ENCODE results near the gene GPRASP3.
"Not testable (repeated sequence)": the region's sequence is repeated elsewhere in the genome, so short reads cannot be mapped to it uniquely, and the experiment has no call there.

GPRASP3 gene, protein sequence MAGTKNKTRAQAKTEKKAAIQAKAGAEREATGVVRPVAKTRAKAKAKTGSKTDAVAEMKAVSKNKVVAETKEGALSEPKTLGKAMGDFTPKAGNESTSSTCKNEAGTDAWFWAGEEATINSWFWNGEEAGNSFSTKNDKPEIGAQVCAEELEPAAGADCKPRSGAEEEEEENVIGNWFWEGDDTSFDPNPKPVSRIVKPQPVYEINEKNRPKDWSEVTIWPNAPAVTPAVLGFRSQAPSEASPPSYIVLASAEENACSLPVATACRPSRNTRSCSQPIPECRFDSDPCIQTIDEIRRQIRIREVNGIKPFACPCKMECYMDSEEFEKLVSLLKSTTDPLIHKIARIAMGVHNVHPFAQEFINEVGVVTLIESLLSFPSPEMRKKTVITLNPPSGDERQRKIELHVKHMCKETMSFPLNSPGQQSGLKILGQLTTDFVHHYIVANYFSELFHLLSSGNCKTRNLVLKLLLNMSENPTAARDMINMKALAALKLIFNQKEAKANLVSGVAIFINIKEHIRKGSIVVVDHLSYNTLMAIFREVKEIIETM

DNA sequence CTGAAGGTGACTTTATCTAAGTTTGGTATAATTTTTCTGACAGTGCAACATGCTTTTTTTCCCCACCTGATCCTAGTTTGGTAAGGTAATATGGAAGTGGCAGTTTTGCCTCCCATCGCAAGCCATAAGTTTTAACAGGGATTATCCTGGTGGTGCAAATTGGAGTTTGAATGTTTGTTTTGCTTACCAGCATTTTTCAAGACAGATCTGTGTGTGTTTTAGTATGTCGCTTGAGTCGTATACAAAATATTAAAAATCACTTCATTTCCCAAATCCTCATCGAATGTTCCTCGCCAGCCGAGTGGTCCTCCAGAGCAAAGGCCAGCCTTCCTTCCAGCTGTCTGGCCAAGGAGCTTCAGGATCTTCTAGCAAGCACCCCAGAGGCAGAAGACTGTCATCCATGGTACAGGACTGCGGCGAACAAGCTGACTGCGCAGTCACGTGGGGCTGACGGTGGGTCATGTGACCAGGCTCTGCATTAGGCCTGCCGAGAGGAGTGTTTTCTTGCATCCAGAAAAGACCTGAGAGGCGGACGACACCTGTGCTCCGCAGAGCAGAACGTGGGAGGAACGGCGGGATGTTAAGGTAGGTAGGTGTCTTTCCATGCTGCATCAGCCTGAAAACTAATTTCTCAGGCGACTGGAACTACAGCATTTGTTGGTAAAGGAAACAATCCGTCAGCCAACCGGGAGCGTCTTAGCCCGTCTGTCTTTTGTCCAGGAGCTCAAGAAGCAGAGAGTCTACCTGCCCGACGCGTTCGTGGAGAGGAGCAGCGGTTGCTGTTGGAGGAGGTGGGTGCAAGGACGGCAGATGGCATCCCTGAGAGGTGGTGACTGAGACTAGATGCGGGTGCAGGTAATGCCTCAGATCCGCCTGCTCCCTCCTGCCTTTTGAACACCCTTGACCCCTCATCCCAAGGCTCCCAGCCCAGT lies at the start of gene GPRASP3:
TSS of gene GPRASP3 (plus strand) at position 507 of the 932 bp plus-strand sequence. CDS start 28,253 bp downstream, outside the sequence.
- peak; percentile 89 for DNase-seq

DNA sequence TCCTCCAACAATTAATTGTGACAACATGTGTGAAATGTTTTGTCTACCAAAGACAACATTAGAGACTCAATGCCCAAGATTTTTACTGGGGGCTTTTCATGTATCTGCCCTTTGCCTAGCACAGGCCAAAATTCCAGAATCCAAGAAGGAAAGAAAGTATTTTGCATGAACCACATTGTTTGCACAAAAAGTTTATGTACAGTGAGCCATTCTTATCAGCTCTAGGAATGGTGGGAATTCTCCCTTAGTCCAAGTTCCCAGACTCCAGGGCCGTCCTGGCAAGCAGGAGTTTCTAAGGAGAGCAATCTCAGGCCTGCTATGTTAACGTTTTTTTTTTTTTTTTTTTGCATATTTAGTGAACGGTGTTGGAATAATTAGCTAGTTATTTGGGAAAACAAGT lies 47.7 kb upstream of the GPRASP3 start:
- no peak for DNase-seq

DNA sequence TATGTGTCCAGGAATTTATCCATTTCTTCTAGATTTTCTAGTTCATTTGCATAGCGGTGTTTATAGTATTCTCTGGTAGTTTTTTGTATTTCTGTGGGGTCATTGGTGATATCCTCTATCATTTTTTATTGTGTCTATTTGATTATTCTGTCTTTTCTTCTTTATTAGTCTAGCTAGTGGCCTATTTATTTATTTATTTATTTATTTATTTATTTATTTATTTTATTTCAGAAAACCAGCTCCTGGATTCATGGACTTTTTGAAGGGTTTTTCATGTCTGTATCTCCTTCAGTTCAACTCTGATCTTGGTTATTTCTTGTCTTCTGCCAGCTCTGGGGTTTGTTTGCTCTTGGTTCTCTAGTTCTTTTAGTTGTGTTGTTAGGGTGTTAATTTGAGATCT lies 43.1 kb upstream of the GPRASP3 start:
- not testable (repeated sequence) for DNase-seq

DNA sequence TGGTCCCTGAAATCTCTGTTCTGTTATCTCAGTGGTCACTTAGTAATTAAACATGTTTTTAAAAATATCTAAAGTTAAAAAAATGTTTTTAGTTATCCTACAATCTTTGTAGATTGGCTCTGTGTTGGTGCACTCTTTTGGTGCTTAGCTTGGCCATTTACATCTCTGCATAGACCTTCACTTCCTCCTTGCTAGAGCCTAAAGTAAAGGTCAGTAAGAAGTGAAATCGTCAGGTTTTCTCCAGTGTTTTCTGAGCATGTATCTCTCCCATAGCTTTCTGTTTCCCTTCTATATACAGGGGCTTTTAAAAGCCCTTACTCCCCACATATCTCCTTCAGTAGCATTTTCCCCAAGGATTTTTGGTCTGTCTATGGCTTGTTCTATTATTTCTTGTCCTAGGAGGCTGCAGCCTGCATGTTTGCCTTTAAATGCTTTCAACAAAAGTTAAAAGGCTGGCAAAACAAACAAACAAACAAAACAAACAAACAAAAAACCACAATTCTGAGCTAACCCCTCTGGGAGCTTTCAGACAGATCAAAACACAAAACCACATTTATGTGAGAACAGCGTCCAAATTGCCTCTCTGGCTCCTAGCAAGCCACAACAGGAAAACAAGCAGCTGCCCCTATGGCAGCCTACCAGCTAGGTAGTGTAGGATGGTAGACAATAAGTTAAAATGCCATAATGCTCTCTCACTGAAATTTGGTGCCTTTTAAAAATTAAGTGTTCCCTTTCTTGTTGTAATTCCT lies 35.6 kb upstream of the GPRASP3 start:
- no peak for DNase-seq

DNA sequence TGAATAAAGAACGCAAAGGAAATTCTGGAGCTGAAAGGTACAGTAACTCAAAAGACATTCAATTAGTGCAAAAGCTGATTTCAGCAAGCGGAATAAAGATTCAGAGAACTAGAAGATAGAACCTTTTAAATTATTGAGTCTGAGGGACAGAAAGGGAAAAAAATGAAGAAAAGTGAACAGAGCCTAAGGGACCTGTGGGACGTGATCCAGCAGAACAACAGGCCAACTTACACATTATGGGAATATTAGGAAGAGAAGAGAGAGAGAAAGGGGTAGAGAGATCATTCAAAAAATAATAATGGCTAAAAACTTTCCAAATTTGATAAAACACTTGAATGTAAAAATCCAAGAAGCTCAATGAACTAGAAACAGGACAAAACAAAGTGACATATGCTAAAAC lies 25.8 kb upstream of the GPRASP3 start:
- DNase-seq: no peak

DNA sequence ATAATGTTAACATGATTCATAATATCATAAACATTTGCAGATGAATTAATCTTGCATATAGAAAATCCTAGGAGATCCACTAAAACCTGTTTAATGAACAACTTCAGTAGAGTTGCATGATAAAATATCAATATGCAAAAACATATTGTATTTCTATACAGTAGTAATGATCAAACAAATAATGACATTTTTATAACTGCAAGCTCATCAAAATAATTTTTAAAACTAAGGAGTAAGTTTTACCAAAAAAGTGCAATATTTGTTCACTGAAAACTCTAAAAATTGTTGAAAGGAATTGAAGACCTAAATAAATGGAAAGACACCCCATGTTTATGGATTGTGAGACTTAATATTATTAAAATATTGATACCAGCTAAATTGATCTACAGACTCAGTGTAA lies 24.2 kb upstream of the GPRASP3 start:
- DNase-seq: no peak

DNA sequence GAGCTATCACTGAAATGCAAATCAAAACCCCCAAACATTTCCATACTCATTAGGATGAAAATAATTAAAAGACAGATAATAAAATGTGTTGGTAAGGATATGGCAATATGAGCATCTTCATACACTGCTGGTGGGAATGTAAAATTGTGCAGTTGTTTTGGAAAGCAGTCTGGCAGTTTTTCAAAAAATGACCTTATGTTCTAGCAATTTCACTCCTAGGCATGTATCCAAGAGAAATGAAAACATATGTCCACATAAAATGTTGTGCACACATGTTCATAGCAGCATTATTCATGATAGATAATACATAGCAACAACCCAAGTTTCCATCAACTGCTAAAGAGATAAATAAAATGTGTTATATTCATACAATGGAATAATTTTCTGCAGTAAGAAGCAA lies 23.0 kb upstream of the GPRASP3 start:
- DNase-seq: no peak

DNA sequence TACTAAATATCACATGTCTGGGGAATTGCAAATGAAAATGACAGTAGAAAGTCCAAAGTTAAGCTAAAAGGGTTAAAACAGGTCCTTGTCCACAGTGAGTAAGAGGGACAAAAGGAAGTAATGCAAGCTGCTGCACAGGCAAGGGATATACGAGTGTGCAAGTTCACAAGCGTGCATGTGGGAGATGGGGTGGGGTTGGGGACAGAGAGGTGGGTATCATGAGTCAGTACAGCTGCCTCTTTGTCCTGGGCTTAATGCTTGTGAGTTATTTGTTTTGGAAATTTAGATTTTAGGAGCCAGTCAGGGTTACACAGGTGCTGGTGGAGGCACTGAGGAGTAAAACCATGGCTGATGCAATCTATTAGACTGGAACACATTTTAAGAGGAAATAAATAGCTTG lies 11.6 kb upstream of the GPRASP3 start:
- no peak for DNase-seq

DNA sequence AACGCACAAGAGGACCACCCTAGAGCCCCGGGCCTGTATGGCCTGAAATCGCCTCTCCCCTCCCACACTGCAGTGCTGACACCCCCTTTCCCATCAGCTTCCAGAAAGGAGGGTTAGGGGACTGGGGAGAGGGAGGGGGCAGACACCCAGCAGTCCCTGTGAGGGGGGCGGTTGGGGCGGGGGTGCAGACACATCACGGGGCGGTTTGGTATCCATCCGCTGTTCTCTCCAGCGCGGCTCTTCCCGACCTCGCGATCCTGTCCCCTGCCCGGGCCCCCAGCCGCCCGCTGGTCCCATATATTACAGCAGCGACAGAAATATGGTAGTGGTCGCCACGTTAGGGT lies 8.7 kb upstream of the GPRASP3 start:
- no peak for DNase-seq

DNA sequence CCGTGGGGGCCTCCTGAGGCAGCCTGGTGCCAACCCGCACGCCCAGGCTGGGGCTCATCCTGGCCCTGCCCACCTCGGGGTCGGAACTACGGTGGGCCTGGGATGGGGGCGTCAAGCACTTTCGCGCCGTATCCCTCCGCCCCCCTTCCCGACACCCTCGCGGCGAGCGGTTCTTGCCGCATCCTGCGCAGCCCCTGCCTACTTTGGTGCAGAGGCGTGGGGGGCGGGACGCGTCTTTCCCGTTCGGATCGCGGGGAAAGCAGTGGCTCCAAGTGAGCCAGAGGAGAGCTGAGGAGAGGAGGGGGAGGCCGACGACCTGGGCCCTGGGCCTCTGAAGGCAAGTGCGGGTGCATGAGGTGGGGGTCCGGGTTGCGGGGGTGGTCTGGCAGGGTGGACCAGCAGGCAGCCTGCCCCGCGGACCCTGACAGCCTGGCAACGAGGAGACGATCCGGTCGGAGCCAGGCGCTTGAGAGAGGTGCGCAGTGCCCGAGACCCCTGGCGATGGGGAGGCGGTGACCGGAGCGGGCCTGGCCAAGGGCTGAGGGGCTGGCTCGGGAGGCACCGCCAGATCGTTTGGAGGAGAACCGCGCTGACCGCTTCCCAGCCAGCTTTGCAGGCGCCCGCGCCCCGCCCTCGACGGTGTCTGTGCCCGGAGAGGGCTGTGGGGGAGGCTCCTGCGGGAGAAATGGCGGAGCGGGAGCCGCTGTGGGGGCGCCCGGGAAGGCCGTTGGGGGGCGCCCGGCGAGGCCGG lies 8.2 kb upstream of the GPRASP3 start, which contains the start of gene GPRASP2:
TSS of gene GPRASP2 (plus strand) at position 233 of the 751 bp plus-strand sequence. CDS start 2,422 bp downstream, outside the sequence.
- DNase-seq: peak; percentile 63

DNA sequence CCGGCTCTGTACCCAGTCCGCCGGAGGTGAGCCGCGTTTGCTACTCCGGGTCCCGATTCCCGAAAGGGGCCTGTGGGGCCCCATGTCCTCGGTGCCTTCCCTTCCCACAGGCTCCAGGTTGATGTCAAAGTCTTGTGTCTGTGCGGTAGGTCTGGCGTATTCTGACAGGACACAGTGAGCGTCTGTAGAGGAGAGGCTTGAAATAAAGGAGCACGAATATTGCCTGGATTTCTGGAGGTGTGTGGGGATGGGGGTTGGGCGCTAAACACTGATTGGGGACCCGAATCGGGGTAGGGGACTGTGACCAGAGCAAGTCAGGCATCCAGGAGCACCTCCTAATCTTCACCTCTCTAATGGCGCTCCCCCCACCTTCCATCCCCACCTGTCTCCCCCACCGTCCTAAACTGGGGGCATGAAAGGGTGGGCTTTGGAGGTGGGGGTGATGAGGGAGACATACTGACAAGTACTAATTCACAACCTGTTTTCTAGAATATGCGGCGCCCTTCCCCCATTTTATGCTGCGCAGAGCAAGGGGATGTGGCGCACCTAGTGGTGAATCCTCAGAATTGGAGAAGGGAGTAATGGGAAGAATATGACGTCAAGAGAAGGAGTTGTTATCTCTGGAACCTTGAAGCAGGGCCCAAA lies 7.4 kb upstream of the GPRASP3 start:
- DNase-seq: no peak

DNA sequence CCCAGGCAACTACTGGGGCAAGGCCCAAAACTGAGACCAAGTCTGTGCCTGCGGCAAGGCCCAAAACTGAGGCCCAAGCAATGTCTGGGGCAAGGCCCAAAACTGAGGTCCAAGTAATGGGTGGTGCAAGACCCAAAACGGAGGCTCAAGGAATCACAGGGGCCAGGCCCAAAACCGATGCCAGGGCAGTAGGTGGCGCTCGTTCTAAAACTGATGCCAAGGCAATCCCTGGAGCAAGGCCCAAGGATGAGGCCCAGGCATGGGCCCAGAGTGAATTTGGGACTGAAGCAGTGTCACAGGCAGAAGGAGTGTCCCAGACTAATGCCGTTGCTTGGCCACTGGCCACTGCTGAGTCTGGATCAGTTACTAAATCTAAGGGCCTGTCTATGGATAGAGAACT lies 5.5 kb upstream of the GPRASP3 start:
- DNase-seq: no peak

DNA sequence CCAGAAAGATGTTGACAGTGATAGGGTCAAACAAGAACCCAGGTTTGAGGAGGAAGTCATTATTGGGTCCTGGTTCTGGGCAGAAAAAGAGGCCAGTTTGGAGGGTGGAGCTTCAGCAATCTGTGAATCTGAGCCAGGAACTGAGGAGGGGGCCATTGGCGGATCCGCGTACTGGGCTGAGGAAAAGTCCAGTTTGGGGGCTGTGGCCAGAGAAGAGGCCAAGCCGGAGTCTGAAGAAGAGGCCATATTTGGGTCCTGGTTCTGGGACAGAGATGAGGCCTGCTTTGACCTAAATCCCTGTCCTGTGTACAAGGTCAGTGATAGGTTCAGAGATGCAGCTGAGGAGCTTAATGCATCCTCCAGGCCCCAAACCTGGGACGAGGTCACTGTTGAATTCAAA lies 4.6 kb upstream of the GPRASP3 start:
- no peak for DNase-seq

DNA sequence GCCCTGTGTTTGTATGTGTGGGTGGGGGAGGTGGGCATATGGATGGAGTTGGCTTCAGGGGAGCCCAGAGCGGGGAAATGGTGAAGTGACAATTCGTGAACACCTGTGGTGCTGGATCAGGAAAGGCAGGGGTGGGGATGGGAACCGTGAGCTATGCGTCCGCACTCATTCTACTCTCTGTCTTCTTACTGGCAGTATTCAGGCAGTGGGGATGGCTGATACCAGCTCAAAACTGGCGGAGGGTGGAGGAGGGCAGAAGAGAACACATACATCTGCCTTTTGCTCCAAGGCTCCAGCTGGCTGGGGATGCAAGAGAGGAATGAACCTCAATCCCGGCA lies 595 bp downstream of the GPRASP3 start:
- DNase-seq: not testable (repeated sequence)

DNA sequence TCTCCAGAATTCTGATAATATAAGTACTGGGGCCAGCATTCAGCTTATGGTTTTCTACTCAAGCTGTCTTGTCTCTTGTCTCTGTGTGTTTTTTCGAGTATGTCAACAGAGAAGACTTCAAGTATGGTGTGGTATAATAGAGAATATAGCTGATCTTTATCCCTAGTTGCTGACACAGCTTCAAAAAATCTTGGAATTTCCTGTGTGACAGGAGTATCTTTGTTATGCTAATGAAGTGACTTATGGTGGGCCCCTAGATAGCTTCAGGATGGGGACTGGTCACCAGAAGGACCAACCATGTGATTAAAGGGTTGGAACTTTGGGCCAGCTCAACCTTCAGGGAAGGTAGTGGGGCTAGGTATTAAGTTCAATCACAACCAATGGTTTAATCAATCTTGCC lies 2.9 kb downstream of the GPRASP3 start:
- no peak for DNase-seq

DNA sequence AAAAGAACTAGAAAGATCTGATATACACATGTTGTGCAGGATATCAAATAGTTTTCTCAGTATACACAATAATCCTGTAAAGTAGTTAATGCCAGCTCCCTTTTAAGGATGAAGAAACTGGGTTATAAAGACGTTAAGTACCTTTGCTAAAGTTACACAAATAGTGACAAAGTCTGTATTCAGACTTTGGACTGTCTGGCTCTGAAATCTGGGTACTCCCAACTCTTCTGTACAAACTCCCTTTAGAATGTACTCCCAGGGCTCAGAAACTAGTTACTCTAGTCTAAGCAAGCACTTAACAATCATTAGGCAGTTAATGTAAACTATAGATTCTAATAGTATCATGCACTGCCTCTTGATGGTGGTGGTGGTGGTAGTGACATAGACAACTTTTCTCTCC lies 7.2 kb downstream of the GPRASP3 start:
- DNase-seq: no peak

DNA sequence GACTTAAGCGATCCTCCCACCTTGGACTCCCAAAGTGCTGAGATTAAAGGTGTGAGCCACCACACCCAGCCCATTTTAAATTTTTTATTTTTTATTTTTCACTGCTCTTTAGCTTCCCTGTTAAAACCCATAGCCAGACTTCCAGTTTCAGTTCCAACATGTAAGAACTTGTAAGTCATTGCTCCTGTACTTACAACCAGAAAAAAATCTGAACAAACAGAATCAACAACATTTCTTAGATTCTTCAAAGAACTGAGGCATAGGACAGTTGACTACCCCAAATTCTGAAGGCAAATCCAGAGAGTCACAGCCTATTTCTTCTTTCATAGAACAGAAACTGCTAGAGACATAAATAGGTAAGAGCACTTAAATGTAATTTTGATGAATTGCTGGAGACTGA lies 8.1 kb downstream of the GPRASP3 start:
- no peak for DNase-seq

DNA sequence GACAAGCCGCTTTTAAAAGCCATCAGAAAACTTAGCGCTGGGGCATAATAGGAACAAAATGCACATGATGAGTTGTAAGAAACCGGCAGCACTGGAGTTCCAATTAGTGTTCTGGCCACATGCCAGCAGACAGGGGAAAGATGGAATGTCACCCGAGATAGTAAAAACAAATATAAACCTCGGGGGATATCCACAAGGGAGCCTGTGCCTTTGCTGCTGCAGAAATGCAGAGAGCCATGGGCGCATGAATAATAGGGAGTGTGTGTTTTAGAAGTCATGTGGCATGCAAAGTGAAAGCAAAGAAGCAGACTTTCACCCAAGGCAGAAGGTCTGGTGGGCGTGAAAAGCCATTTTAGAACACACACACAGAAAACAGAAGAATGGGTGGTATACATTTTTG lies 19.1 kb downstream of the GPRASP3 start:
- DNase-seq: no peak

DNA sequence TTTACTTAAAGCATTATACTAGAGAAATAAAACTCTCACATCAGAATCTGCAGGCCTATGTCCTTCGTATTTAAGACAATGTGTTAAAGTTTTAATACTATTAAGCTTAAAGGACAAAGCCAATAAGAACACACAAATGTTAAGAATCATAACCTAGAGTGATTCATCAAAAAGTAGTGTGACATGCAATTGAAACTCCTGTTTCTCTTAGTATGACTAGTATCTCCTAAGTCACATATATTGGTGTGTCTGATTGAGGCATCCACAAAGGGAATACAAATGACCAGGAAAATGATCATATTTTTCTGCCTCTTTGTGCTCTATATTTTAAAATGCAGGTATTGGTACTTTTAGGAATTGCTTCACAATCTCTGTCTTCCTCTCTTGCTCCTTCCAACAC lies 23.8 kb downstream of the GPRASP3 start:
- no peak for DNase-seq

DNA sequence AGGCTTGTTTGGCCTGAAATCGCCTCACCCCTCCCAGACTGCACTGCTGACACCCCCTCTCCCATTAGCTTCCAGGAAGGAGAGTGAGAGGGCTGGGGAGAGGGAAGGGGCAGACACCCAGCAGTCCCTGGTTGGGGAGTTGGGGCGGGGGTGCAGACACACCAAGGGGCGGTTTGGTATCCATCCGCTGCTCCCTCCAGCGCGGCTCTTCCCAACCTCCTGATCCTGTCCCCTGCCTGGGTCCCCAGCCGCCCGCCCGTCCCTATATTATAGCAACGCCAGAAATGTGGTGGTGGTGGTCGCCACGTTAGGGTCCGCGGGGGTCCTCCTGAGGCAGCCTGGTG lies 24.9 kb downstream of the GPRASP3 start:
- no peak for DNase-seq

DNA sequence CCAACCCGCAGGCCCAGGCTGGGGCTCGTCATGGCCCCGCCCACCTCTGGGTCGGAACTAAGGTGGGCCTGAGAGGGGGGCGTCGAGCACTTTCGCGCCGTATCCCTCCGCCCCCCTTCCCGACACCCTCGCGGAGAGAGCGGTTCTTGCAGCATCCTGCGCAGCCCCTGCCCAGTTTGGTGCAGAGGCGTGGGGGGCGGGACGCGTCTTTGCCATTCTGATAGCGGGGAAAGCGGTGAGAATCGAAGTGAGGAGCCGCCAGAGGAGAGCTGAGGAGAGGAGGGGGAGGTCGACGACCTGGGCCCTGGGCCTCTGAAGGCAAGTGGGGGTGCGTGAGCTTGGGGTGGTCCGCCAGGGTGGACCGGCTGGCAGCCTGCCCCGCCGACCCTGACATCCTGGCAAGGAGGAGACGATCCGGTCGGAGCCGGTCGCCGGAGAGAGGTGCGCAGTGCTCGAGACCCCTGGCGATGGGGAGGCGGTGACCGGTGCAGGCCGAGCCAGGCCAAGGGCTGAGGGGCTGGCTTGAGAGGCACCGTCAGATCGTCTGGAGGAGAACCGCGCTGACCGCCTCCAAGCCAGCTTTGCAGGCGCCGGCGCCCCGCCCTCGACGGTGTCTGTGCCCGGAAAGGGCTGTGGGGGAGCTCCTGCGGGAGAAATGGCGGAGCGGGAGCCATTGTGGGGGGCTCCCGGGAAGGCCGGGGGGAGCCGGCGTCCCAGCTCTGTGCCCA lies 25.5 kb downstream of the GPRASP3 start:
- peak; percentile 64 for DNase-seq
